Esophagus squamous epithelium (tissue), 5 donors: ENCODE data around the gene MAGI1. TPM values are rescaled to one million over a fixed set of nuclear protein-coding genes. Genes with fewer than 3 reads are reported as not detected.

Experiments used
- DNase-seq: peaks from one replicate; lab custom pipeline; 2025; lab: John Stamatoyannopoulos, UW
- H3K27ac ChIP-seq, 4 donors: fragments of 200-600 bp; sonication (generic); one replicate each; pipeline ENCODE4 v1.5.1; 2016 to 2019; ENCODE audit warnings: mild to moderate bottlenecking in 1 of 4
- H3K27me3 ChIP-seq, 4 donors: fragments of 200-600 bp; sonication (generic); 1 replicate in 3 of 4; 2 replicates in 1 of 4; pipeline versions ENCODE4 v1.5.1 to v1.6.0; 2017 to 2021; ENCODE audit warnings: antibody characterized with exemption in 1 of 4
- H3K36me3 ChIP-seq, 3 donors: fragments of 200-600 bp; sonication (generic); one replicate each; pipeline ENCODE4 v1.5.1; 2016 to 2019
- H3K4me1 ChIP-seq, 3 donors: fragments of 200-600 bp; sonication (generic); one replicate each; pipeline ENCODE4 v1.5.1; 2017 to 2019
- H3K4me3 ChIP-seq, 4 donors: fragments of 200-600 bp; sonication (generic); 1 replicate in 3 of 4; 2 replicates in 1 of 4; pipeline ENCODE4 v1.5.1; 2016 to 2019; ENCODE audit warnings: mild to moderate bottlenecking in 2 of 4, moderate library complexity in 1 of 4
- H3K9me3 ChIP-seq, 3 donors: fragments of 200-600 bp; sonication (generic); one replicate each; pipeline ENCODE4 v1.5.1; 2016 to 2019
- CTCF ChIP-seq, 6 experiments: fragments of 450-650 bp in 4 of 6; fragments of 200-600 bp in 2 of 6; sonication (generic) in 2 of 6; IDR thresholded peaks; one replicate each; pipeline ENCODE4 v1.5.1; 2016 to 2019; ENCODE audit warnings: antibody characterized with exemption in 6 of 6, mild to moderate bottlenecking in 4 of 6, moderate library complexity in 4 of 6
- POLR2A ChIP-seq, 4 donors: fragments of 450-650 bp; IDR thresholded peaks; one replicate each; pipeline ENCODE4 v1.6.1; 2017; ENCODE audit warnings: antibody characterized with exemption in 4 of 4, mild to moderate bottlenecking in 4 of 4, moderate library complexity in 3 of 4
- WGBS, 2 donors: methylation state at CpG; one replicate each; pipeline ENCODE4 v1.1.5; 2018; 5-methylcytosine and 5-hydroxymethylcytosine counted together
- intact Hi-C: fragments of 100-400 bp; cut with DNase I; formaldehyde crosslinking; loops from one replicate; pipeline ENCODE4 v1.15.0; 2022
- total RNA-seq, 4 donors: library from RNA; depleted of rRNA; stranded (reverse); fragments of >200 nt; gene quantifications; one replicate each; pipeline ENCODE4 v1.1.0, GENCODE V29; 2016
- donor health status: DM: yes; HTN: yes; CAD: no.

Gene MAGI1
- total RNA-seq, 4 donors from 2014 or later, result 12.0 to 28.2 (median 21.1) TPM

GRCh38 chr3:65995515-65995914 is 43.2 kb downstream of the MAGI1 start:
- 81 to 93% methylated on average over 6 of the region's 6 CpGs for WGBS, 2 donors
- no peak for DNase-seq
- no peak overlapping the region for H3K27ac ChIP-seq

GRCh38 chr3:65995030-65995429 is 43.7 kb downstream of the MAGI1 start:
- Histone ChIP-seq H3K9me3 (no peaks in the 10 kb centered on the region), H3K4me1 (peaks cover 0 to 41% (median 10%) of the 10 kb centered on the region in 3 donors), H3K27me3 (no peaks in the 10 kb centered on the region), H3K4me3 (no peak overlapping the region), H3K36me3 (no peaks in the 10 kb centered on the region), H3K27ac (no peak overlapping the region)
- 38 to 48% methylated on average over 4 of the region's 4 CpGs for WGBS, 2 donors
- DNase-seq, result no peak
- no peak for TF ChIP-seq CTCF (IDR thresholded peaks at IDR 0.05)
- no peak for TF ChIP-seq POLR2A (IDR thresholded peaks at IDR 0.05)
- intact Hi-C loops, result no loop called here

More at GRCh38 chr3:65995515-65995914, 43.2 kb downstream of the MAGI1 start:
- Histone ChIP-seq H3K27me3 (no peaks in the 10 kb centered on the region), H3K4me3 (no peak overlapping the region), H3K4me1 (peaks cover 0 to 41% (median 10%) of the 10 kb centered on the region in 3 donors), H3K9me3 (no peaks in the 10 kb centered on the region), H3K36me3 (no peaks in the 10 kb centered on the region)
- intact Hi-C loops, result no loop called here
- no peak for TF ChIP-seq CTCF (IDR thresholded peaks at IDR 0.05)
- TF ChIP-seq POLR2A (IDR thresholded peaks at IDR 0.05), result no peak

DNA sequence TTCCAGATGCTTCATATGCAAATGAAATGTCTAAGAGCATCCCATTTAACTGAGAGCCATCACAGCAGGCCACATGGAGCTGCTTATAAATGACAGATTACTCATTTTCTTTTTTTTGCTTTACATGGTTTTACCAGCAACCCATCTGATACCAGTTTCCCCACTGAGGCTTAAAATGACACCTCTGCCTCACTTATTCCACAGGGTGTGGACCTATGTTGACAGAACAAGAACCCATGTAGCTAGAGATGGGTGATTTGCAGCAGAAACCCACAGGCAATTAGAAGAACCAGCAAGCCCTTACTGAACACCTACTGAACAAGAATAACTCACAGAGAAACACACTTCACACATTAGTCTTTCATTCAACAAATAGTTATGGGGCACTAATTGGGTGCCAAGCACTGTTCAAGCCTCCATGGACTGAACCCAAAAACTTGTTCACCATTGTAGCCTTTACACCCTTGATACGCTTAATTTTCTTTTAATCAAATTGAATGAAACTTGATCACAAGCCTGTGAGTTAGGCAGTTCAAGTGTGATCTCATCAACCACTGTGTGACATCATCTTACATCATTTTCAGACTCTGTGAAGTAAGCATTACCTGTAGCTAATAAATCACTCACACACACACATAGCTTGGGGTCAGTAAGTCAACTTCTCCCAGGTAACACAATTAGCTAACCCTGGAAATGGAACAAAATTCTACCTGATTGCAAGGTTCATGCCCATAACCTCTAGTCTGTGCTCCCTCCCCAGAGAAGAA is 45.4 kb downstream of the MAGI1 start:
- Histone ChIP-seq H3K27me3 (no peaks in the 10 kb centered on the region), H3K27ac (no peak overlapping the region), H3K36me3 (no peaks in the 10 kb centered on the region), H3K4me3 (no peak overlapping the region), H3K4me1 (peaks cover 0 to 37% (median 10%) of the 10 kb centered on the region in 3 donors), H3K9me3 (no peaks in the 10 kb centered on the region)
- no peak for TF ChIP-seq CTCF (IDR thresholded peaks at IDR 0.05)
- TF ChIP-seq POLR2A (IDR thresholded peaks at IDR 0.05), result no peak
- intact Hi-C loops, result no loop called here
- no peak for DNase-seq
- 94 to 100% methylated on average over 1 of the region's 1 CpG for WGBS, 2 donors

DNA sequence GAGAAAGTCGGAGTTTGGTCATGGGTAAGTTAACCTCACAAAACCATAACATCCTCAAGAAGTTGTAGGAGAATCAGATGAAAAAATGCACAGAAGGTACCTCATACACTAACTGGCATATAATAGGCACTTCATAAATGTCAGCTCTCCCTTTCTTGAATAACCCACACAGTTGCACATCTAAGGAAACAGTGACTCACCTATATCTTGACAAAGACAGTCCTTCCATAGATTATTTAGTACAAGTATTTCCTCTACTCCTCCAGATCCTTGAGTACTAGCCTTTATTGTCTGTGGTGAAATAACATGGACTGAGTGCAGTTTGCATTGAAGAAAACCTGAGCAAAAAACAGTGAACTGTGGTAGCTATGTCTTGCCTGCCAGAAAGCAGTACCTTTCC is 46.6 kb downstream of the MAGI1 start:
- Histone ChIP-seq H3K4me3 (no peak overlapping the region), H3K27me3 (no peaks in the 10 kb centered on the region), H3K27ac (no peak overlapping the region), H3K4me1 (peaks cover 0 to 25% (median 3%) of the 10 kb centered on the region in 3 donors), H3K36me3 (no peaks in the 10 kb centered on the region), H3K9me3 (no peaks in the 10 kb centered on the region)
- no peak for DNase-seq
- WGBS, 2 donors, result 65 to 70% methylated on average over 1 of the region's 1 CpG
- TF ChIP-seq CTCF (IDR thresholded peaks at IDR 0.05) (no peak), POLR2A (IDR thresholded peaks at IDR 0.05) (no peak)
- intact Hi-C loops, result no loop called here

GRCh38 chr3:65988411-65989180 is 50.1 kb downstream of the MAGI1 start:
- Histone ChIP-seq H3K9me3 (no peaks in the 10 kb centered on the region), H3K4me3 (no peak overlapping the region), H3K4me1 (no peaks in the 10 kb centered on the region), H3K27me3 (no peaks in the 10 kb centered on the region), H3K27ac (no peak overlapping the region), H3K36me3 (no peaks in the 10 kb centered on the region)
- TF ChIP-seq POLR2A (IDR thresholded peaks at IDR 0.05) (no peak), CTCF (IDR thresholded peaks at IDR 0.05) (no peak)
- intact Hi-C loops, result no loop called here
- DNase-seq, result no peak
- WGBS, 2 donors, result 78 to 82% methylated on average over 5 of the region's 5 CpGs
